Activated CD8-positive, alpha-beta memory T cell treated with anti-CD3 and anti-CD28 coated beads, Interleukin-2, amount 10 ng/mL, durations not matched to agents 7 days and 5 days (primary cell): Measurements from ENCODE around the gene BRICD5. TPM values are rescaled to one million over a fixed set of nuclear protein-coding genes. Genes with fewer than 3 reads are reported as not detected.

ENCODE experiments used
- ATAC-seq: fragments of 150-1000 bp; cut with Tn5 transposase; one replicate; pipeline ENCODE4 v1.10.0; 2021; ENCODE audit warnings: moderate library complexity
- CTCF ChIA-PET: fragments of 350-600 bp; sonication (Branson Sonifier 250); formaldehyde crosslinking; loops from one replicate; lab custom pipeline; 2021; ENCODE audit warnings: antibody characterized with exemption; lab: Charles Lee
- DNase-seq: peaks from one replicate; pipeline ENCODE4 v3.0.0-alpha.2; 2020
- H3K27ac Mint-ChIP-seq: one replicate; pipeline ENCODE4 v1.8.0; 2021; ENCODE audit warnings: mild to moderate bottlenecking, mixed read lengths
- H3K27me3 Mint-ChIP-seq: one replicate; pipeline ENCODE4 v1.8.0; 2021; ENCODE audit warnings: mixed read lengths
- H3K36me3 Mint-ChIP-seq: one replicate; pipeline ENCODE4 v1.8.0; 2021; ENCODE audit warnings: mild to moderate bottlenecking, mixed read lengths
- H3K4me1 Mint-ChIP-seq: one replicate; pipeline ENCODE4 v1.8.0; 2021; ENCODE audit warnings: mixed read lengths
- H3K4me3 Mint-ChIP-seq: one replicate; pipeline ENCODE4 v1.8.0; 2021; ENCODE audit warnings: mild to moderate bottlenecking, moderate library complexity, mixed read lengths
- H3K9me3 Mint-ChIP-seq: one replicate; pipeline ENCODE4 v1.8.0; 2022; ENCODE audit warnings: low read depth, mixed read lengths
- total RNA-seq, 2 experiments: library from RNA; stranded (reverse); gene quantifications; one replicate each; pipeline ENCODE4 v1.2.3, GENCODE V29; 2021

BRICD5 gene
- total RNA-seq, 2 experiments from 2014 or later = 13.2 to 20.4 TPM

GRCh38 chr16:2175454-2175853 is 35.2 kb downstream of the BRICD5 start:
- H3K27ac Mint-ChIP-seq = no peak overlapping the region
- no peaks in the 10 kb centered on the region for H3K27me3 Mint-ChIP-seq
- no peaks in the 10 kb centered on the region for H3K9me3 Mint-ChIP-seq
- no peak for DNase-seq
- ATAC-seq = no peak
- H3K36me3 Mint-ChIP-seq = peaks cover 12% of the 10 kb centered on the region
- H3K4me1 Mint-ChIP-seq = no peaks in the 10 kb centered on the region
- no peak overlapping the region for H3K4me3 Mint-ChIP-seq
- CTCF ChIA-PET = no interaction called here

- no peak for ATAC-seq
- H3K4me3 Mint-ChIP-seq = no peak overlapping the region
- H3K27me3 Mint-ChIP-seq = no peaks in the 10 kb centered on the region
- H3K4me1 Mint-ChIP-seq = no peaks in the 10 kb centered on the region
- H3K27ac Mint-ChIP-seq = no peak overlapping the region
- CTCF ChIA-PET = interaction anchor here (1.6 kb wide), 1 partner anchor 19 kb away, joined by 4 read pairs; the partner anchor contains the start of gene TRAF7
- no peaks in the 10 kb centered on the region for H3K9me3 Mint-ChIP-seq
- no peak for DNase-seq
- peaks cover 12% of the 10 kb centered on the region for H3K36me3 Mint-ChIP-seq
These were observed 36.1 kb downstream of the BRICD5 start for GRCh38 chr16:2174396-2175131.

- no peak for DNase-seq
- Mint-ChIP-seq H3K4me3 (no peak overlapping the region), H3K27me3 (no peaks in the 10 kb centered on the region), H3K9me3 (no peaks in the 10 kb centered on the region), H3K27ac (no peak overlapping the region), H3K4me1 (no peaks in the 10 kb centered on the region), H3K36me3 (peaks cover 12% of the 10 kb centered on the region)
- CTCF ChIA-PET = interaction anchor here (1.6 kb wide), 1 partner anchor 18 kb away, joined by 4 read pairs; the partner anchor contains the start of gene TRAF7
- no peak for ATAC-seq
These were observed 36.7 kb downstream of the BRICD5 start for GRCh38 chr16:2173916-2174315.

- ATAC-seq (no peak), DNase-seq (no peak)
- no peak overlapping the region for H3K27ac Mint-ChIP-seq
- no peaks in the 10 kb centered on the region for H3K9me3 Mint-ChIP-seq
- CTCF ChIA-PET = interaction anchor here (1.6 kb wide), 1 partner anchor 18 kb away, joined by 4 read pairs; the partner anchor contains the start of gene TRAF7
- no peak overlapping the region for H3K4me3 Mint-ChIP-seq
- no peaks in the 10 kb centered on the region for H3K4me1 Mint-ChIP-seq
- no peaks in the 10 kb centered on the region for H3K27me3 Mint-ChIP-seq
- peaks cover 12% of the 10 kb centered on the region for H3K36me3 Mint-ChIP-seq
These were observed 37.3 kb downstream of the BRICD5 start for GRCh38 chr16:2173366-2173765.

- Mint-ChIP-seq H3K27me3 (no peaks in the 10 kb centered on the region), H3K27ac (no peak overlapping the region), H3K36me3 (peaks cover 12% of the 10 kb centered on the region), H3K4me3 (no peak overlapping the region), H3K9me3 (no peaks in the 10 kb centered on the region), H3K4me1 (no peaks in the 10 kb centered on the region)
- CTCF ChIA-PET = interaction anchor here (1.6 kb wide), 1 partner anchor 17 kb away, joined by 4 read pairs; the partner anchor contains the start of gene TRAF7
- DNase-seq = no peak
- ATAC-seq = no peak
These were observed 37.9 kb downstream of the BRICD5 start for GRCh38 chr16:2172688-2173335.

GRCh38 chr16:2171601-2172178 is 39.0 kb downstream of the BRICD5 start:
- Mint-ChIP-seq H3K27ac (no peak overlapping the region), H3K36me3 (peaks cover 8% of the 10 kb centered on the region), H3K4me1 (no peaks in the 10 kb centered on the region), H3K27me3 (no peaks in the 10 kb centered on the region), H3K4me3 (no peak overlapping the region), H3K9me3 (no peaks in the 10 kb centered on the region)
- no peak for DNase-seq
- no peak for ATAC-seq
- CTCF ChIA-PET = no interaction called here

GRCh38 chr16:2170587-2171435 is 39.9 kb downstream of the BRICD5 start:
- ATAC-seq (no peak), DNase-seq (no peak)
- CTCF ChIA-PET = no interaction called here
- Mint-ChIP-seq H3K4me1 (no peaks in the 10 kb centered on the region), H3K9me3 (no peaks in the 10 kb centered on the region), H3K4me3 (no peak overlapping the region), H3K27me3 (no peaks in the 10 kb centered on the region), H3K36me3 (peaks cover 9% of the 10 kb centered on the region), H3K27ac (no peak overlapping the region)

GRCh38 chr16:2170080-2170479 is 40.6 kb downstream of the BRICD5 start:
- CTCF ChIA-PET = no interaction called here
- Mint-ChIP-seq H3K27me3 (no peaks in the 10 kb centered on the region), H3K4me3 (no peak overlapping the region), H3K9me3 (no peaks in the 10 kb centered on the region), H3K4me1 (no peaks in the 10 kb centered on the region), H3K27ac (no peak overlapping the region), H3K36me3 (peaks cover 10% of the 10 kb centered on the region)
- DNase-seq (no peak), ATAC-seq (no peak)

- Mint-ChIP-seq H3K4me1 (no peaks in the 10 kb centered on the region), H3K9me3 (no peaks in the 10 kb centered on the region), H3K27me3 (no peaks in the 10 kb centered on the region), H3K27ac (no peak overlapping the region), H3K4me3 (no peak overlapping the region), H3K36me3 (peaks cover 15% of the 10 kb centered on the region)
- CTCF ChIA-PET = interaction anchor here (1.1 kb wide), 1 partner anchor 12 kb away, joined by 3 read pairs; the partner anchor contains the start of gene TRAF7
- ATAC-seq (no peak), DNase-seq (no peak)
These were observed 43.5 kb downstream of the BRICD5 start for GRCh38 chr16:2167068-2167638.

- H3K4me3 Mint-ChIP-seq = no peak overlapping the region
- H3K27me3 Mint-ChIP-seq = no peaks in the 10 kb centered on the region
- DNase-seq = no peak
- no peaks in the 10 kb centered on the region for H3K9me3 Mint-ChIP-seq
- no peak for ATAC-seq
- H3K4me1 Mint-ChIP-seq = no peaks in the 10 kb centered on the region
- peaks cover 14% of the 10 kb centered on the region for H3K36me3 Mint-ChIP-seq
- CTCF ChIA-PET = no interaction called here
- no peak overlapping the region for H3K27ac Mint-ChIP-seq
These were observed 44.2 kb downstream of the BRICD5 start for GRCh38 chr16:2166263-2167067.

- DNase-seq (no peak), ATAC-seq (no peak)
- no peak overlapping the region for H3K27ac Mint-ChIP-seq
- peaks cover 14% of the 10 kb centered on the region for H3K36me3 Mint-ChIP-seq
- no peak overlapping the region for H3K4me3 Mint-ChIP-seq
- CTCF ChIA-PET = no interaction called here
- H3K9me3 Mint-ChIP-seq = no peaks in the 10 kb centered on the region
- H3K27me3 Mint-ChIP-seq = no peaks in the 10 kb centered on the region
- H3K4me1 Mint-ChIP-seq = no peaks in the 10 kb centered on the region
These were observed 44.8 kb downstream of the BRICD5 start for GRCh38 chr16:2165861-2166260.

GRCh38 chr16:2163211-2163881 is 47.3 kb downstream of the BRICD5 start:
- DNase-seq (no peak), ATAC-seq (no peak)
- no peaks in the 10 kb centered on the region for H3K27me3 Mint-ChIP-seq
- H3K4me3 Mint-ChIP-seq = no peak overlapping the region
- no peaks in the 10 kb centered on the region for H3K4me1 Mint-ChIP-seq
- CTCF ChIA-PET = no interaction called here
- H3K27ac Mint-ChIP-seq = no peak overlapping the region
- no peaks in the 10 kb centered on the region for H3K9me3 Mint-ChIP-seq
- H3K36me3 Mint-ChIP-seq = peaks cover 14% of the 10 kb centered on the region
